AG04449 (cell line): ENCODE measurements around the gene PLCB1.

Source experiments
- CTCF ChIA-PET: fragments of 350-600 bp; formaldehyde crosslinking; extraction: SDS; loops from one replicate; lab custom pipeline; 2021; ENCODE audit warnings: antibody characterized with exemption; lab: Yijun Ruan, JAX
- POLR2A ChIA-PET: fragments of 400-600, 350-600 bp; formaldehyde crosslinking; extraction: SDS; loops from one replicate; lab custom pipeline; 2020; ENCODE audit warnings: antibody characterized with exemption, inconsistent platforms; lab: Yijun Ruan, JAX
- DNase-seq: peaks from one replicate; pipeline ENCODE4 v3.0.0-alpha.2; 2010; ENCODE audit warnings: low read depth, low spot score
- H3K4me3 ChIP-seq: 2 replicates; pipeline ENCODE4 v1.5.1; 2011; ENCODE audit warnings: low read depth, mild to moderate bottlenecking, control low read depth, low read length
- CTCF ChIP-seq: IDR thresholded peaks from one replicate; pipeline ENCODE4 v1.5.1; 2011; ENCODE audit warnings: mild to moderate bottlenecking, moderate library complexity, low read length, control low read depth, inconsistent platforms; ENCODE audit not compliant: insufficient read depth; ENCODE audit errors: missing control alignments

Gene PLCB1

GRCh38 chr20:8714206-8714605, 582.1 kb downstream of the PLCB1 start:
- TF ChIP-seq CTCF: no peak
- DNase-seq: no peak
- ChIA-PET POLR2A (no interaction called here), CTCF (interaction anchor here (13.5 kb wide), 1 partner anchor 6 kb away, joined by 140 read pairs; no protein-coding TSS in a partner anchor)
- H3K4me3 ChIP-seq: no peak overlapping the region

GRCh38 chr20:8718279-8718678, 586.2 kb downstream of the PLCB1 start:
- CTCF ChIA-PET: interaction anchor here (1.0 to 7.6 kb wide), 13 partner anchors 11 to 782 kb away, joined by 3 to 315 read pairs (median 6); partner anchors contain the start of gene PLCB1
- no peak for TF ChIP-seq CTCF
- DNase-seq: no peak
- no peak overlapping the region for H3K4me3 ChIP-seq
- POLR2A ChIA-PET: no interaction called here

GRCh38 chr20:8720089-8720488, 588.0 kb downstream of the PLCB1 start:
- ChIA-PET CTCF (interaction anchor here (0.6 to 7.6 kb wide), 32 partner anchors 12 to 794 kb away, joined by 3 to 315 read pairs (median 16); partner anchors contain the start of gene PLCB1), POLR2A (no interaction called here)
- no peak for TF ChIP-seq CTCF
- no peak overlapping the region for H3K4me3 ChIP-seq
- DNase-seq: no peak

- POLR2A ChIA-PET: no interaction called here
- no peak overlapping the region for H3K4me3 ChIP-seq
- peak; percentile 68 for TF ChIP-seq CTCF
- no peak for DNase-seq
- CTCF ChIA-PET: interaction anchor here (0.6 to 7.6 kb wide), 119 partner anchors 10 to 983 kb away, joined by 3 to 315 read pairs (median 6); partner anchors contain the start of gene PLCB1
Observed at GRCh38 chr20:8721098-8721497, 589.0 kb downstream of the PLCB1 start.

- ChIA-PET POLR2A (no interaction called here), CTCF (interaction anchor here (0.6 to 7.6 kb wide), 119 partner anchors 9 to 1892 kb away, joined by 3 to 315 read pairs (median 6); partner anchors contain the start of gene PLCB1)
- DNase-seq: no peak
- peak; percentile 64 for TF ChIP-seq CTCF
- no peak overlapping the region for H3K4me3 ChIP-seq
Observed at GRCh38 chr20:8722277-8722928, 590.3 kb downstream of the PLCB1 start.

- CTCF ChIA-PET: interaction anchor here (0.8 to 7.6 kb wide), 50 partner anchors 8 to 862 kb away, joined by 3 to 315 read pairs (median 12); partner anchors contain the start of gene PLCB1
- no peak for TF ChIP-seq CTCF
- POLR2A ChIA-PET: no interaction called here
- DNase-seq: no peak
- H3K4me3 ChIP-seq: no peak overlapping the region
Observed at GRCh38 chr20:8723296-8723695, 591.2 kb downstream of the PLCB1 start.
